HG03045 (cell line): ENCODE data around the gene PITRM1.

Source experiments
- ATAC-seq: cut with Tn5 transposase; IDR thresholded peaks from one replicate; pipeline ENCODE4 v1.9.1; 2021; ENCODE audit warnings: mild to moderate bottlenecking, moderate library complexity; ENCODE audit not compliant: unreplicated experiment

The PITRM1 gene

DNA sequence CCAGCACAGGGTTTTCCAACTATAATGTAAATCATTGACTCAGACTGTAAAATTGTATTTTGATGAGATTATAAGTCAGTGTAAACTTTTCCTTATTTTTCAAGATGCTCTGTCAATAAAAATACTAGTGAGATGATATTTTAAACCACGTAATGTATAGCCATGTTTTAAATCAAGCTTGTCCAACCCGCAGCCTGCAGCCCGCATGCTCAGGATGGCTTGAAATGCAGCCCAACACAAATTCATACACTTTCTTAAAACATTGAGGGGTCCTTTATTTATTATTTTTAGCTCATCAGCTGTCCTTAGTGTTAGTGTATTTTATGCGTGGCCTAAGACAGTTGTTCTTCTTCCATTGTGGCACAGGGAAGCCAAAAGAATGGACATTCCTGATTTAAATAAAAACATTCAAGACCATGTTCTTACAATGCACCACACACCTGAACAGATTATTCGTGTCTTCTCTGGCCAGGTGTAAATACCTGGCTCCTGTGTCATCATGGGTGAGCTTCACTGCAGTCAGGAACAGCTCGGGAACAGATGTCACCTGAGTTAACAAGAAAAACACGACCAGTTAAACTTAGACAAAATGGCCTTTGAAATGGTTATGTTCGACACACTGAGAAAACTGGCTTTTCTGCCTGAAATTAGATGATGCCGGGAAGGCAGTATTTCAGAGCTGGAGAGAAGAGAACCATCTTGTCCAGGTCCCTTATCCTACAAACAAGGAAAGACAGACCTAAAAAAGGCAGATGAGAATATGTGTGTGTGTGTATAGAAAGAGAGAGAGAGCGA lies 5.9 kb downstream of the PITRM1 start:
- ATAC-seq: no peak

GRCh38 chr10:3165196-3165595 lies 7.4 kb downstream of the PITRM1 start:
- no peak for ATAC-seq

GRCh38 chr10:3163879-3164278 lies 8.7 kb downstream of the PITRM1 start:
- no peak for ATAC-seq

GRCh38 chr10:3162533-3162932 lies 10.0 kb downstream of the PITRM1 start:
- no peak for ATAC-seq

DNA sequence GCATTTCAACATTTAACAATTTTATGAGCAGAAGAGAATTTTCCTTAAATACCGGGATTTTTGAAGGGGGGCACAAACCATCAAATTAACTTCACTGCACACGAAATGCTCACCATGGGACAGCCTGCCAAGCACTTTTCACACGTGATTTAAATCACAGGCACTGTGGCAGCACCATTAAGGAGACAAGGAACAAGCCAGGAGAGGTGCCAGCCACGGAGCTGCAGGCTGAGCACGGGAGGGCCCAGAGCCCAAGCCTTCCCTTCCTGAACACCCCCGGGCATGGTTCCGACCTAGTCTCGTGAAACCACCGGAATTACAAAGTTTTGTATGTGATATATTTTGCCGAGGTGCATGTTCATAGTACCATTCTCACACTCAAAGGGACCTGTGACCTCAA lies 13.4 kb downstream of the PITRM1 start:
- ATAC-seq: no peak

- no peak for ATAC-seq
Observed at GRCh38 chr10:3154666-3155065, 17.9 kb downstream of the PITRM1 start.

DNA sequence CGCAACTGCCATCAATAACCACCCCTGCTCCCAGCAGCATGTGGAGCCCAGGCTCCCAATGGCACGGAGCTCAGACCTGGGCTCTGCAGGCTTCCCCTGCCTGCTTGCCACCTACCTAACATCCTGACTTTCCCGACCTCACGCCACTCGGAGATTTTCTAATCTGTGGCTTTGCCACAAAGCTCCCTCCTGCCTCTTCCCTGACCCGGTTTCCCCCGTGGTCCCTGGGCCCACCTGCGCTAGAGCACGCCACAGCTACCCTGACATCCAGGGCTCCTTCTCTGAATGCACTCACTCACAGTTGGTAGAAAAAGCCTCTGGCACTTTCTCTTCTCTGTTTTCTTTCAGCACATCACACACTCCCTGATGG lies 20.0 kb downstream of the PITRM1 start:
- ATAC-seq: no peak

DNA sequence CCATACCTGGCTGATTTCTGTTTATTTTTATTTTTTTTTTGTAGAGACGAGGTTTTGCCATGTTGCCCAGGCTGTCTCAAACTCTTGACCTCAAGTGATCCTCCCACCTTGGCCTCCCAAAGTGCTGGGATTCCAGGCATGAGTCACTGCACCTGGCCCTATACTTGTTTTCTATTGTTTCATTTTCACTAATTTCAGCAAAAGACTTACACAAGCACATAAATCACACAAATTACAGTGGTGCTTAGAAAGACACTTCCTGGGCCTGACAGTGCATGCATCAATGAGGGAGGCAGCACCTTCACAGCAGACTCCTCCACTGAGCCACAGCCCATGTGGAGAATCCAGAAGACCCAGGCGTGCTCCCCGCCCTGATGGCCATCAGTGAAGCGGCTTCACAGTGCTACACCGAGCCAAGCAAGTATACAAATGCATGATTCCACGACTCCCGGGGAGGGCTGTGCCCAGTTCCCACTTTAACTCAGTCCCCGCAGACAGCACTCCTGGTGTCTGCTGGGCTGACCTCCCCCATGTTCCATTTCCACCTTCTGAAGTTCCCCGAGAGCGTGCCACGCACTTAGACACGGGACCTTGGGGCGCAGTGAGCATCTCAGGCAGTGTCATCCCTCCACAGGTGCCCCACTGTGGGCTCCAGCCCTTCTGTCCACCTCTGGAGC lies 20.6 kb downstream of the PITRM1 start:
- ATAC-seq: no peak

DNA sequence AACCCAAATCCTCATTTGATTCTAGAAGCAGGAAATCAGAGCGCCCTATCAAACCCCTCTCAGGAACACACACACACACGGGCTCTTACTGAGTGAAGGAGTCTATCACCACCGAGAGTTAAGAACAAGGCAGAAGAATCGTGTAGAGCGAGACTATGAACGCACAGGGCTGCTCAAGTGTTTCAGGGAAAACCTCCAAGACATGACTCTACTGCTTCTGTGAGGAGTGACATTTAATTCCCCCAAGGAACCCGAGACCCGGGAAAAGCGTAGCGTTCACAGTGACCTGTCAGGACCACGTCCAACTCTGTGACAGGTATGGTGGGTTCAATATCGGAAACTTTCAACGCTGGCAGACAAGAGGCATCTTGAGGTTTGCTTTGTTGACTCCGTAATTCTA lies 21.6 kb downstream of the PITRM1 start:
- ATAC-seq: no peak

DNA sequence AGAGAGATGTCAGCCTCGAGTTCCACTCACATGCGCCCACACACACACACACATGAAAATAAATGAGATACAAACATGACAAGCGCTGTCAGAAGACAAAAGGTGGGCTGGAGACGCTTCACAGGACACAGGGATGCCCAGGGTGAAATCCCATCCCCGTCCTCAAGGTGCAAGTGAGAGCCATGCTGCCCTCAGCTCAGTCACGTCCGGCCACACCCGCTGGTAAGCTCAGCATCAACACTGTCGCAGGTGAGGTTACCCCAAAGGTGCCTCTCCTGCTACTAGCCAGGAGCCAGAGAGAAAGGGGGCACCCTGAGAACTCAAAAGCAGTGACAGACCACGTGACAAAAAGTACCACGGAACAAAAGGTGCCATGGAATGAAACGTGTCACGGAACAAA lies 22.2 kb downstream of the PITRM1 start:
- ATAC-seq: no peak

DNA sequence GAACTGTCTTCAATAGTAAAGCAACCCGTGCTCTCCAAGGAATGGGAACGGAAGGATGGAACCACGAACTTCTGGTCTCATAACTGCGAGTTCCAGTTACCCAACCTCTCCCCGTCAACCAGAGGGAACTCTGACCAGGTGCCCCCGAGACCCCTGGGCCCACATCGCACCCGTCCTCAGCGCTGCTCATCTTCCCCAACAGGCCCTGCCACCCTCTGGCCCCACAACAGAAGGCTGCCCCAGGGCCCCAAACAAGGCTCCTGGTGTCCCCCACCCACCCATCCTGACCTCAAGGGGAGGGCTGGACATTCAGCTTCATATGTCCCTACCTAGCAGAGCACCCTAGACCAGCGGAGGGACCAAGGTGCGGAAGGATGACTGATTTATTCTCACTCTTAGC lies 22.7 kb downstream of the PITRM1 start:
- no peak for ATAC-seq

GRCh38 chr10:3148994-3149393 lies 23.6 kb downstream of the PITRM1 start:
- no peak for ATAC-seq

DNA sequence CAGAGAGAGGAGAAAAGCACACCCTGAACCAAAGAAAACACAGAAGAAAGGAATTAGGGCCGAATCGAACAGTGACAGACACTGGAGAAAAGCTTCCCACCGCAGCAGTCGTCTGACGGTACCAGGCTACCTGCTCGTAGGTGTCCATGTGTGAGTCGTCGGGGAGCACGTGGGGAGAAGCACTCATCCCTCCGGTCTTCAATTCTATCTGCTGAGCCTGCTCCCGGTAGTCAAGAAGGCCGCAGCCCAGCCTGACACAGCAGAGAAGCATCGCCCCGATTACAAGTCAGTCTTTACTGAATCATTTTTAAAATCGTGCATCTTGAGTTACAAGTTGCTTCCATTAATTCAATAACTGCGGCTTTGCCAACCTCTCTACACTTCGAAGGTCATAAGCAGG lies 24.5 kb downstream of the PITRM1 start:
- ATAC-seq: no peak

GRCh38 chr10:3147117-3147820 lies 25.3 kb downstream of the PITRM1 start:
- ATAC-seq: no peak

DNA sequence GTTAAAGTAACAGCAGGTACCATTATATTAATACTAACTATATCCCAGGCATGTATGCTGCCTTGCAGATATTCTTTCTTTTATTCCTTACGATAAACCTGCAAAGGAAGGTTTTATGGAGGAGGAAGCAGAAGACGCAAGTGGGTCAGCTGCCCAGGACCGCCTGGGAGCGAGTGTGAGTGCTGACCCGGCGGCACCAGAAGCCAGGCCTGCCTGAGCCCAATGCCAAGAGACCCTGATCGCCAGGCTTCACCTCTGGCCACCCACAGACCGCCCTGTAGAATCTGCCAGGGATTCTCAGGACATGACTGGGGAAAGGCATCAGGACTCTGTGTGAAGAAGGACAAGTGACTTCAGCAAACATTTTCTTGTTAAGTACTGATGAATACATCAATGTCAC lies 26.3 kb downstream of the PITRM1 start:
- ATAC-seq: no peak

DNA sequence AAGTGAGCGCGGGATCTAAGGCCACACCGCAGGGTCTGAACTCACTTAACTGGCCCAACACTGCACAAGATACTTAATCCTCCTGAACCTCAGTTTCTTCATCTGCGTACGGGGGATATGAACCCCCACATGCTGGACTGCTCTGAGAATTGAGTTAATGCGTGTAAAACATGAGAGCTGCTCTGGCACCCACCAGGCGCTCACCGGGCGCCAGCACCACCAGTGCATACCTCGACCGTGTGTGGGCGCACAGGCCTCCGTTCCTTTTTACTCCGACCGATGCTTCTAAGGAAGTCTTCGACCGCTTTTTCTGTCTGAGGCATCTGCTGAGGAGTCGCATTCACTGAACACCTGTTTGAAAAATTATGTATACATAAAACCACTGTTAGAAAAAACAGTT lies 27.2 kb downstream of the PITRM1 start:
- ATAC-seq: no peak

GRCh38 chr10:3143791-3144434 lies 28.7 kb downstream of the PITRM1 start:
- no peak for ATAC-seq

GRCh38 chr10:3143366-3143765 lies 29.2 kb downstream of the PITRM1 start:
- no peak for ATAC-seq

- no peak for ATAC-seq
Observed at GRCh38 chr10:3142146-3142875, 30.3 kb downstream of the PITRM1 start.

GRCh38 chr10:3141351-3142005 lies 31.1 kb downstream of the PITRM1 start:
- ATAC-seq: no peak
